ENCODE results near the gene LSM10.
A peak's percentile ranks its signal among the peaks of the same experiment; 100 is the strongest.

The LSM10 gene

DNA sequence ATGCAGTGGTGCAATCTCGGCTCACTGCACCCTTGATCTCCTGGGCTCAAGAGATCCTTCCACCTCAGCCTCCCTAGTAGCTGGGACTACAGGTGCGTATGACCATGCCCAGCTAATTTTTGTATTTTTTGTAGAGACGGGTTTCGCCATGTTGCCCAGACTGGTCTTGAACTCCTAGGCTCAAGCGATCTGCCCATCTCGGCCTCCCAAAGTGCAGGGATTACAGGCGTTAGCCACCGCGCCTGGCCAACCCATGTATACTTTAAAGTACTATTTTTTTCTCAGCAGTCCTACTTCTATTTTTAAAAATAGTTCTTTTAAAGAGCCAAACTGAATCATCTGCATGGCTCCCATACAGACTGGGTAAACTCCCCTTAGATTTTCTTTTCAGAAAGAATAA, 15.5 kb downstream of the LSM10 start:
- DNase-seq: no peak

GRCh38 chr1:36381405-36381804, 16.3 kb downstream of the LSM10 start:
- DNase-seq: no peak

GRCh38 chr1:36380782-36381181, 16.9 kb downstream of the LSM10 start:
- DNase-seq: no peak

DNA sequence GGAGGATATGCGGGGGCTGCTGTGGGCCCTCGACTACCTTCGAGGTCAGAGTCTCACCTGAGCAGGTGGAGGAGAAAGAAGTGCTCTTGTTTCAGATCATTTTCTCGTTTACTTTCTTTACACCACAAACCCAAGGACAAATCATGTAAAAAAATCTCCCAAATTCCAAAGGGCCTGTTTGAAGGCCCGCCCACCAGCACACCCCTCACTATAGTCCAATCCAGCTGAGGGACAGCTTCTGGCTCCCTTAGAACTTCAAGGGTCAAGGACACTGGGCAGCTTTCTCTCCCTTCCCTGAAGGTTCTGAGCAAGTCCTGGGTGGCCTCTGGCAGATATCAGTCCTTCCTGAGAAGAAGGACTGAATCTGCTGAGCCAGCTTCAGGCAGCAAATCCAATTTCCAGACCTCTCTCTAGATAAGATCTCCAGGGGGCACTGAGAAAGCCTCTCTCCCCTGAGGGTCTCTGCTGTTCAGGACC, 17.5 kb downstream of the LSM10 start:
- DNase-seq: no peak

DNA sequence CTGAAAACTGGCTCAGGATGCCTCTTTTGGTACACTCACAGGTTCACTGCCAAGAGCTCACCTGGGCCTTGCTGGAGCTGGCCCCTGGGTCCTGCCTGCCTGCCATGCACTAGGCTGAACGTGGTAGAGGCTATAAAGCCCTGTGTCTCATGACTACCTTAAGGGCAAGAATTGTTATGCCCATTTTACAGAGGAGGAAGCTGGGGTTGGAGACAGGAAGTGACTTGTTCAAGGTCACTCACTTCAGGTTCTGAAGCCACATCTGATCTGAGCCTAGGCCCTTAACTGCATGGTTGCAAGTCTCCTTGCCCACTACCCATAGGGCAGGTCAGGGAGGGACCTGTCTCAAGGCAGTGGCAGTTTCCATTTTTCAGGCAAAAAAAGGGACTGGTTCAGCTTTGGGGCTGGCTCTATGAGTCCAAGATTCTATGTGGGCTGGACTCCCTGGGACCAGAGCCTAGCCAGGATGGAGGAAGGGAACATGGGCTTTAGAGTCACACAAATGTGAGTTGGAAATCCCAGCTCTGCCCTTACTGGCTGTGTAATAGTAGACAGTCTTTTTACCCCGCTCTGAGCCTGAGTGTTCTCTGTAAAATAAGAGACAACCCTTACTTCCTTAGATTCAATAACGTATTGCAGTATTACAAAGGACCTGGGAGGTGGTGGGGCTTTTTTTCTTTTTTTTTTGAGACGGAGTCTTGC, 19.8 kb downstream of the LSM10 start:
- peak in 1 of 5 donors; percentile 50 for DNase-seq

DNA sequence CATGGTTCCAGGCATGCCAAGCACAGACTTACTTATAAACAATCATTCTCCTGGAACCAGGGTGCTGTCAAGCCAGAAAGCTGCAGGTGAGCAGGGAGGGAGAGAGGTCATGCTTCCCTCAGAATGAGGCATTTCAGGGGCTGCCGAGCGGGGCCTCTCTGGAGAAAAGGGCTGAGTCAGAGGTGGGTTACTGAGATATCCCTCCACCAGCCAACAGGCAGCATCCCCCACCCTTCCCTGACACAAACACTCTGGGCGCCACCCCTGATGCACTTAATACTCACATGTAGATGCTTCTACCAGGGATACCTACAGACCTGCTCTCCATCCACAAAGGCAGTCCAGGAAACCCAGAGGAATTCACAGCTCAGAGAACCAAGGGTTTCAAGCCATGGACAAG, 25.1 kb downstream of the LSM10 start:
- no peak for DNase-seq

- peak; percentile 55 to 85 (median 69) for DNase-seq
Measured at GRCh38 chr1:36369061-36369861, 28.4 kb downstream of the LSM10 start.

- no peak for DNase-seq
Measured at GRCh38 chr1:36367798-36368197, 29.9 kb downstream of the LSM10 start.

- DNase-seq: peak in 3 of 5 donors; percentile 11 to 48 (median 28)
Measured at GRCh38 chr1:36367066-36367465, 30.6 kb downstream of the LSM10 start.

DNA sequence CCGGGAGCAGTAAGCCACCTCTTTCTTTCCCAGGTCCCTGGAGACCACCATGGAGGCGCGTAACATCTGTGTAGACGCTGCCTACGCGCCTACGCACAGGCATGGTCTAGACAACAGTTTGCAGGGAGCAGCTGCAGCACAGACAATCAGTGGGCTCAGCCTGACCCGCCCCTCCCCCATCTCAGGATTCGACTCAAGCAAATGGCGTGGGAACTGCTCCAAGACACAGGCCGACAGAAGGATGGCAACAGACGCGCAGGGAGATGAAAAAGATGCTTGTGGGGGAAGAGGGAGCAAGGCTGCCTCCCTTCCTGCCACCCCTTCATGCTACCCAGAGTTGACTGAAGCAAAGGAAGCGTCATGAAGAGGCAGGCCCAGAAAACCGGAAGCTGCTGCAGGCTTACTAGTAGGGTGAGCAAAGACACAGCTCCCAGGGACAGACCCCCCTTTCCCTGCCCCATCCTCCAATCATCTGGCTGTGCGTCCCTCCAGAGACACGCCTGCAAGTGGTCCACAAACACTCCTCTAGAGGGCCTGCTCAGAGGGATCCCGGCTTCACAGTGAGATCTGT, 31.5 kb downstream of the LSM10 start:
- DNase-seq: peak in 4 of 5 donors; percentile 45 to 68 (median 54)

DNA sequence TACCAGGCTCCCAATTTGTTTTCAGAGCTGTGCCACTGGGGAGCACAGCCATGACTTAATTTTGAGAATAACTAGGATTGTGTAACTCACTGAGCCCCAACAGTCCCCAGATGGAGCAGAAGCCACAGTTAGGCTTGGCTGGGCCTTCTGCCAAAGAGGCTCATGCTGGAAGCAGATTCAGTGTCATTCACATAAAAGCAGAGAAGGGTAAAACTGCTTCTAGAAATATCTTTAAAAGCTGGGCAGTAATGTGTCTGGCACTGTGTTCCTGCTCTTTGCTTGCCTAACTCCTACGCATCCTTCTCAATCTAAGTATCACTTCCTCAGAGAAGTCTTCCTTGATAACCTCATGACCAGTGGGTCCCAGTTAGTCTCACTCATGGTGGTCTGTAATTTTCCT, 32.3 kb downstream of the LSM10 start:
- no peak for DNase-seq

DNA sequence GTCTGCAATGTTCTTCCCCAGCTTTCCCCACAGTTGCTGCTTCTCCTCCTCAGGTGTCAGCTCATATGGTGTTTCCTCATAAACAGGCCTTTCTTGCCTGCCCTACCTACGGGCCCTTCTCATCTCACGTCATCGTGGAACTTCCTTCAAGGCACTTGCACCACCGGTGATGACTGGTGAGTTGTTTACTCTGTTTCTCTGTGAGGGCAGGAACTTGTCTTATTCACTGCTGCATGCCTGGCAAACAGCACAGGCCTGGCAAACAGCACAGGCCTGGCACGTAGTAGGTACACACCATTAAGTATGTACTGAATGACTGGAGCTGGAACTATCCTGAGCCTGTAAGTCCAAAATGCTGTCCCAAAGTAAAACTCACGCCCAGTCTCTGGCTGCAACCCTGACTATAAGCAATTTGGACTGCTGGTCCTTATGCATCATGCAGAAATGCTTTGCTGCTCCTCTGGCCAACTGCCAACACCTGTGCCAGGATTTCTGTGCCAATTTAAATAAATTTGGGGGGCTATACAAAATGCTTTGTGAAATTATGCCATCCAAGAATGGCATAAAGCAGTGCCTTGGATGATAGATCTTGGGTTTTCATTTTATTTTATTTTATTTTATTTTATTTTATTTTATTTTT, 37.7 kb downstream of the LSM10 start:
- DNase-seq: peak in 2 of 5 donors; percentile 22 to 44

DNA sequence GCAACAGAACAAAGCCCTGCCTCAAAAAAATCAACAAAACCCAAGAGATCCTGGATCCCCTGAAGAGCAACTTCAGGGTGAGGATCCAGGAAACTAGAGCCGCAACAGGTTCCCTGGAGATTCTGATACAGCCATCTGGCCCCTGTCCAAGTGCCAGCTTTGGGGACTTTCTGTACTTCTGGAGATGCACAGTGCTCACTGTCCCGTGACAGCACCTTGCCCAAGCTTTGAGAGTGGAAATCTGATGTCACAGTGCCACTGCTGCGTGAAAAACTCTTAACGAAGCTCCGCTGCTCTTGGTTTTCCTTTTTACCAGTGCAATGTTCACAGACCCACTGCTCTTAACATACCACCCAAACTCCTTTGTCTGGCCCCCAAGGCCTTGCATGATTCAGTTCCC, 38.3 kb downstream of the LSM10 start:
- no peak for DNase-seq

DNA sequence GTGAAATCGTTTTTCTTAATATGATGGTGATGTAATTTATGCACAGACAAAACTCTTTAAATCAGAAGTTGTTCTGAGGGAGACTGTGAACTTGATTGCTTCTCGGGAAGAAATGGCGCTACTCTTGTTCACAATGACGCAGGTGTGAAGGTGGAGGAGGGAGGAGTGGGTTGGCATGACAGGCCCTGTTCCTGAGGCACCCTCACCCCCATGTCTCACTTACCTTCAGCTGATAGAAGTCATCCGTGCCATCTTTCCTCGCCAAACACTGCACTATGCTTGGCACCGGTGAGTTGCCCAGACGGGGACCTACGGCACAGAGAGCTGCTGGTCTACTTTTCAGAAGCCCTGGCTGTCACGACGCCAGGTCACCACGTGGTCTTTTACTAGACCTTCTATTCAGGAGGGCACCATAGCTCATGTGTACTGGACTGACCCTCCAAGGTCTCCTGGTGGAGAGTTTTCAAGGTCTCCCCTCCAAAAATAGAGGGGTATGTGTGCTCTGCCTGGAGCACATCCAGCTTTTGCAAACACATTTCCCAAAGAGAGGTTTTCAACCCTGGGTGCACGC, 39.1 kb downstream of the LSM10 start:
- DNase-seq: no peak

DNA sequence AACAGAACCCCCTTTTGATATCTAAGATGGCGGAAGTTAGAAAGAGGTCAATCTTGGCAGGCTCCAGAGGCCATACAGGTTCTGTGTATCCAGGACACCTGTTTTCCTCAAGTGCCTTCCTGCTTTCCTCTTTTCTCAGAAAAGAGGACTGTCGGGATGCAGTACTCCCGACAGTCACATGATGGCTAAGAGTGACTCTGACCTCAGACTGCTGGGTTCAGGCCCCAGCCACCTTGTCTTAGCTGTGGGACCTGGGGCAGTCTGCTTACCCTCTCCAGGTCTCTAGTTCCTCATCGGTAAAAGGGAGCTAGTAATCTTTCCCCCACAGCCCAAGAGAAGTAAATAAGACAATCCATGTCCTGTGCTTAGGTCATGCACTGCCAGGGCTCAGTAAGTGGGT, 41.9 kb downstream of the LSM10 start:
- no peak for DNase-seq

GRCh38 chr1:36354486-36354885, 43.2 kb downstream of the LSM10 start:
- no peak for DNase-seq

- no peak for DNase-seq
Measured at GRCh38 chr1:36352910-36353878, 44.5 kb downstream of the LSM10 start.

DNA sequence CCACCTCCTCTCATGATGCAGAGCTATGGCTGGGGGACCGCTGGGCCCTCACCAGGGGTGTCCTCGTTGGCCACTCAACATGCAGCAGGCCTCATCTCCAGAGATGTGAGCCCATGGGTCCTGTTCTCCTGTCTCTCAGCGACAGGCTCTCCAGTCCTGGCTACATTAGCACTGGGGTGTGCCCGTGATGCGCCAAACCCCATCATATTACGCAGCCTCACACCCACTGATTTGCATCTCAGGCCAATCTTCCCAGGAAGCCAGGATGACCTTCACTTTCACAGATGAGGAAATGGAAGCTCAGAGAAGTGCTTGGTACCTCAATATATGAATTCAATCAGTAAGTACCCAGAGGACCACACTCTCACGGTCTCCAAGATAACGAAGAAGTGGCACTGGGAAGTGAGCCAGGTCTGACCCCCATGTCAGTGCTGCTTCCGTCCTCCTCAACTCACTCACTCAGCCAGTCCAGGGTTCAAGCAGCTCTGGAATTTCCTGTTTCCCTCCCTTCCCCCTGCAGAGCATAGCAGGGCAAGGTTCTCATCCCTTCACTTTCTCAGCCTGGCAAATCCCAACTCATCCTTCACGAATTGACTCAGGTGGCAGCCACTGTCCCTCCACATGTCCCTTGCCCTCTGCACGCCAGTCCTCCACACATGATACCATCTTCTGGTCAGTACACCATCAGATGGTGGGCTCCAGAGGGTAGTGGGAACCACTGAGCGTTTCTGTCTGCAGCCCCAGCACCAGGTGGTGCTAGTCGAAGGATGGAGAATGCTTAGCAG, 45.4 kb downstream of the LSM10 start:
- no peak for DNase-seq

GRCh38 chr1:36351227-36351977, 46.3 kb downstream of the LSM10 start:
- no peak for DNase-seq

- DNase-seq: peak in 3 of 5 donors; percentile 43 to 63 (median 49)
Measured at GRCh38 chr1:36350659-36351226, 47.0 kb downstream of the LSM10 start.

Data from T-helper 1 cell (primary cell).